Spleen (tissue), 7 donors: ENCODE data around the gene CTDSP2.

Experiments used
- CTCF ChIP-seq, 11 experiments: fragments of 200-600 bp in 7 of 11; fragments of 450-650 bp in 4 of 11; sonication (generic) in 4 of 11; IDR thresholded peaks in 8 of 11; conservative IDR thresholded peaks in 3 of 11; 1 replicate in 7 of 11; 2 replicates in 4 of 11; pipeline versions ENCODE4 v1.4.0 to v1.8.0; 2016 to 2021; ENCODE audit warnings: antibody characterized with exemption in 11 of 11, inconsistent platforms in 4 of 11, mild to moderate bottlenecking in 1 of 11
- POLR2A ChIP-seq, 3 donors: fragments of 450-650 bp; IDR thresholded peaks; one replicate each; pipeline ENCODE4 v1.5.1; 2017; ENCODE audit warnings: antibody characterized with exemption in 3 of 3, mild to moderate bottlenecking in 1 of 3
- POLR2AphosphoS5 ChIP-seq, 3 donors: sonication (generic); formaldehyde crosslinking; IDR thresholded peaks; one replicate each; pipeline ENCODE4 v1.5.1; 2017; ENCODE audit warnings: antibody characterized with exemption in 3 of 3
- donor health status: DM: no; HTN: no; CAD: no; lungs with moderate emphysema.
- donor health status: DM: no; HTN: no; CAD: no.
- donor health status: DM: no; HTN: no; CAD: no.

DNA sequence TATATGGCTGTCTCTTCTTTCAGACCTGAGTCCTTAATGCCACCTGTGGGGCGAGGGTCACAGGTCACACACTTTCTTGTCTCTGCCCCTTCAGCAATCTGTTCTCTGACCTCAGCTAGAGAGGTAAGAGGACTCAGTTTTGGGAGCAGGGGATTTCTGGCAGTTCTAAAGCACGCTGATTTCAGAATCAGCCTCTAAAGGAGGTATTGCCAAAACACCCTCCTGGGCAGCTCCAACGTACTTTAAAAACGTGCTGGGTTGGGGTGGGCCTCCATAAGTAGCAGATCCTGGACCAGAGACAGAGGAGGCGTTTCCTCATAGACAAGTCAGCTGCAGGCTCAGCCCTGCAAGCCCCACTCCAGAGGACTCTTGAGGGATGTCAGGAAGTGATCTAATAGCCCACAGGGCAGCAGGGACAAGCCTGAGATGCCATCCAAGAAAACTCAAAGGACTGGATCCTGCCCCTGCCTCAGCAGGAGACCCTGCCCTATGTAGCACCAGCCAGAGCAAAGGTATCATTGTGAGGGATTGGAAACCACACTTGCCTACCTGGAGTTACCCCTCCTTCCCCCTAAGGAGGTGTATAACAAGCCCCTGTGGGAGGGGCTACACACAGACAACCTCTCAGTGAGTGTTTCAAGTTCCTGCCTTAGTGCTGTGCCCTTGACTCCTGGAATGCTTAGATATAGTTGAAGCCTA is 8.5 kb downstream of the CTDSP2 start:
- TF ChIP-seq CTCF (IDR thresholded peaks at IDR 0.05 in 8 of 11, conservative IDR thresholded peaks at IDR 0.05 in 3 of 11) (no peak), POLR2A (IDR thresholded peaks at IDR 0.05) (no peak), POLR2AphosphoS5 (IDR thresholded peaks at IDR 0.05) (no peak)
